Diencephalon (tissue), 1 donor: ENCODE data around the gene SH2D2A. TPM values are rescaled to one million over a fixed set of nuclear protein-coding genes. Genes with fewer than 3 reads are reported as not detected.

Experiments
- total RNA-seq: library from RNA; depleted of rRNA; stranded (reverse); fragments of >200 nt; gene quantifications from one replicate; pipeline ENCODE4 v1.2.3, GENCODE V29; 2014

SH2D2A gene
- total RNA-seq = not detected

GRCh38 chr1:156816561-156817328 is at the start of gene SH2D2A:
Gene SH2D2A, minus strand, starts transcription at chr1:156816848. Its CDS starts 140 bp downstream, at chr1:156816708.

GRCh38 chr1:156860628-156861423 is 44.2 kb upstream of the SH2D2A start, which contains the start of gene NTRK1:
Gene NTRK1, plus strand, starts transcription at chr1:156860865. Its CDS starts 70 bp downstream, at chr1:156860935.

GRCh38 chr1:156858959-156859522 is 42.4 kb upstream of the SH2D2A start, which contains the start of gene INSRR:
Gene INSRR, minus strand, starts transcription at chr1:156859117. Its CDS starts 496 bp downstream, at chr1:156858621.

GRCh38 chr1:156767101-156767878 is 49.4 kb downstream of the SH2D2A start, which contains the start of gene PRCC:
Gene PRCC, plus strand, starts transcription at chr1:156767535. Its CDS starts 237 bp downstream, at chr1:156767772.

Other genes starting within 250 kb of the SH2D2A start
- 3.5 TPM for gene IQGAP3, start 244.3 kb downstream of the SH2D2A start, total RNA-seq
- gene TTC24, start 237.1 kb downstream of the SH2D2A start, total RNA-seq = not detected
- gene NAXE, start 225.1 kb downstream of the SH2D2A start, total RNA-seq = 54.0 TPM
- gene GPATCH4, start 215.4 kb downstream of the SH2D2A start, total RNA-seq = 11.5 TPM
- gene HAPLN2, start 197.4 kb downstream of the SH2D2A start, total RNA-seq = 0.23 TPM
- gene BCAN, start 174.7 kb downstream of the SH2D2A start, total RNA-seq = 219 TPM
- 48.7 TPM for gene NES, start 139.4 kb downstream of the SH2D2A start, total RNA-seq
- gene CRABP2, start 111.3 kb downstream of the SH2D2A start, total RNA-seq = 8.8 TPM
- gene METTL25B, start 88.4 kb downstream of the SH2D2A start, total RNA-seq = 7.2 TPM
- 15.7 TPM for gene ISG20L2, start 88.1 kb downstream of the SH2D2A start, total RNA-seq
- 21.5 TPM for gene MRPL24, start 75.8 kb downstream of the SH2D2A start, total RNA-seq
- gene HDGF, start 65.2 kb downstream of the SH2D2A start, total RNA-seq = 62.7 TPM
- gene PRCC, start 49.3 kb downstream of the SH2D2A start, total RNA-seq = 28.1 TPM
- 0.46 TPM for gene INSRR, start 42.3 kb upstream of the SH2D2A start, total RNA-seq
- 6.2 TPM for gene NTRK1, start 44.0 kb upstream of the SH2D2A start, total RNA-seq
- 0.92 TPM for gene PEAR1, start 76.9 kb upstream of the SH2D2A start, total RNA-seq
- 1.2 TPM for gene LRRC71, start 103.8 kb upstream of the SH2D2A start, total RNA-seq
- gene ARHGEF11, start 228.9 kb upstream of the SH2D2A start, total RNA-seq = 48.7 TPM